Transverse colon (tissue), 4 donors: ENCODE results near the gene TOR1B.

Experiments
- CTCF ChIP-seq, 5 experiments: fragments of 200-600 bp in 3 of 5; fragments of 450-650 bp in 2 of 5; sonication (generic) in 3 of 5; IDR thresholded peaks; 1 replicate in 2 of 5; 2 replicates in 3 of 5; pipeline ENCODE4 v1.5.1; 2016 to 2017; ENCODE audit warnings: antibody characterized with exemption in 5 of 5, inconsistent platforms in 3 of 5, mild to moderate bottlenecking in 2 of 5, moderate library complexity in 1 of 5
- POLR2A ChIP-seq: fragments of 450-650 bp; IDR thresholded peaks from one replicate; pipeline ENCODE4 v1.6.1; 2016; ENCODE audit warnings: antibody characterized with exemption, mild to moderate bottlenecking, moderate library complexity
- POLR2AphosphoS5 ChIP-seq, 3 donors: sonication (generic); formaldehyde crosslinking; IDR thresholded peaks; one replicate each; pipeline ENCODE4 v1.6.1; 2016; ENCODE audit warnings: antibody characterized with exemption in 3 of 3

DNA sequence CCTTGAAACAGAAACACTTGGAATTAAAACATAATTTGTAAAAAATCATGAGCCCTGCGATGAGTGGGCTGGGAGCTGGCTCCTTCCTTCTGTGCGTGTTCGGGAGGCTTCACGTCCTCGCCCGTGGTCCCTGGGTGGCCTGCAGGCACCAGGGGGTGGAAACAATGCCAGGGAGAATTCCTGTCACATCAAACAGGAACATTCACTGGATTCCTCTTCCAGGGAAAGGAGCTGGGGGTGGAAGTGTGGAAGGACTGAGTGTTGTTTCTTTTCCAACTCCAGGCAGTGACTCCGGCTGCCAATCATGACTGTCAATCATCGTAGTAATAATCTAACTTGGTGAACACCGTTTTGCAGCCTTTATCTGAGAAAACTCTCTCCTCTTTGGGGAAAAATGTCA lies 10.7 kb downstream of the TOR1B start:
- TF ChIP-seq CTCF (IDR thresholded peaks at IDR 0.05) (no peak), POLR2A (no peak), POLR2AphosphoS5 (IDR thresholded peaks at IDR 0.05) (no peak)
